Stimulated activated CD4-positive, alpha-beta T cell treated with anti-CD3 and anti-CD28 coated beads, Interleukin-2, amount 100 ng/mL, for 48 hours (primary cell): ENCODE data around the gene BMPR1B.

Source experiments
- DNase-seq, 2 donors: peaks; one replicate each; pipeline ENCODE4 v3.0.0-alpha.2; 2020

BMPR1B gene

GRCh38 chr4:94757192-94758140, at the start of gene BMPR1B:
TSS of gene BMPR1B (plus strand) at chr4:94757955. CDS start at chr4:95104425, 346,470 bp downstream.
- DNase-seq = no peak

DNA sequence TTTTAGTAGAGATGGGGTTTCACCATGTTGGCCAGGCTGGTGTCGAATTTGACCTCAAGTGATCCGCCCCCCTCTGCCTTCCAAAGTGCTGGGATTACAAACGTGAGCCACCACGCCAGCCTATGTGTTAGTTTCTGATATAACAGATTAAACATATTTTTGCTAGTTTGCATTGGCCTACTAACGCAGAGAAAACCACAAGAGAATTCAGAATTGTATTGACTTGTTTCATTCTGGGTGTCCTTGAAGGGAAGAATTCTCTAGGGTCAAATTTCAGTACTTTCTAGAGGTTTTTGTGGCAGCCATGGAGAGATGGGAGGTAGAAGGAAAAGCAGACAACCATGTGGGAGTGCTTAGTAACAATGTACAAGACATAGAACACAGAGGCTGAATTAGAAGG, 46.1 kb upstream of the BMPR1B start:
- no peak for DNase-seq

DNA sequence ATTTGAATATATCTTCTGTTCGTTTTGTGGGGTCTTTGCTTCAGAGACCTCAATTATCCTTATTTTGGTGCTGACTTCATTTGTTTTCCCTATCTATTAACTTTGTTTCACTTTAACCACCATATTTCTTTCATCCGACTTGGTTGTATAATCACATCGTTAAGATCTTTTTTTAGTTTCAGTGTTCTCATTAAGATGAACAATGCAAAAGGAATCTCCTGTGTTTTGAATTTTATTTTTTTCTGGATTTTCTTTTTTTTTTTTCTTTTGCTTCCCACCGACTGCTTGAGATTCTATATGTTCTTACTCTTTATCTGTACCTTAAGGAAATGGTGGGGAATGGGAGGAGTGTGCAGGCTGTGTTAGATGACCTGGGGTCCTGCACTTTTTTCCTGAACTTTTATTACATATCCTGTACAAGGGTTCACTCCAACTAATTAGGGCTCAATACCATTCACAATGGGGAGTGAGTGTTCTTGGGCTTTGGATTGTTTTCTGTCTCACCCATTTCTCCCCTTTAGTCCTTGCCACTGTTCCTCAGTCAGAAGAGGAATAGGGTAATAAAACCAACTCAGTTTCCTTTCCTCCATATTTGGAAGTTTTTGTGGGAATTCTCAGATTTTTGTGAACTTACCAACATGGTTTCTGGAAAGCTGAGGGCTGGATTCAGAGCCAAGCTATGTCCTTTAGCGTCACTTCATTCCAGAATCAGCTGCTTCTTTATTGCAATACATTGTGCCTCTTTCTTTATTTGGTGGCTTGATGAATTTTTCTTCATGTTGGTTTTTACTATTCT, 43.2 kb upstream of the BMPR1B start:
- DNase-seq = no peak

DNA sequence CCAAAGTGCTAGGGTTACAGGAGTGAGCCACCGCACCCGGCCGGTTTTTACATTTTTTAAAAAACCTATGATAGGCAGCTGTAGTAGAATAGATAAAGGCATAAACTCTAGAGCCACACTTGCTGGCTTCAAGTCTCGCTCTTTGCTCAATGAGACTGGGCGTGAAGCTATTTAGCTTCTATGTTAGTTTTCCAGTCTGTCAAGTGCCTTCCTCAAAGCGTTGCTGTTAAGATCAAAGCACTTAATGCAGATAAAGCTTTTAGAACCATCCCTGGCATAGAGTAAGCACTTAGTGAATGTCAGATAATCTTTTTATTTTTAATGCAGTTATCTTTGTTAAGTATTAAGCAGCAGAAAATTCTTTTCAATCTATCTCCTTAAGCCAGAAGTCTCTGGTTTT, 42.0 kb upstream of the BMPR1B start:
- DNase-seq = no peak

DNA sequence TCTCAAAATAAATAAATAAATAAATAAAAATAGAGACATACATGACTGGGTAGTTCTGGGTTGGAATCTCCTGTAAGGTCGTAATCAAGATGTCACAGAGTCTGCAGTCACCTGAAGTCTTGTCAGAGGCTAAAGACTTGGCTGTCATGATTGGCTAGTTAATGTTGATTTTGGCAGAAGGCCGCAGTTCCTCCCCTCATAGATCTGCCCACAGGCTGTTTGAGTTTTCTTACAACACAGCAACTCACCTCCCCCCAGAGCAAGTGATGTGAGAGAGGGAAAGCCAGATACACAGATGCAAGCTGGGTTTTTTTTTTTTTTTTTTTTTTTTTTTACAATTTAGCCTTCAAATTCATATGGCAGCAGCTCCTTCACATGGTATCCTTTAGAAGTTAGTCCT, 36.4 kb upstream of the BMPR1B start:
- no peak for DNase-seq

GRCh38 chr4:94722270-94722669, 35.5 kb upstream of the BMPR1B start:
- no peak for DNase-seq

DNA sequence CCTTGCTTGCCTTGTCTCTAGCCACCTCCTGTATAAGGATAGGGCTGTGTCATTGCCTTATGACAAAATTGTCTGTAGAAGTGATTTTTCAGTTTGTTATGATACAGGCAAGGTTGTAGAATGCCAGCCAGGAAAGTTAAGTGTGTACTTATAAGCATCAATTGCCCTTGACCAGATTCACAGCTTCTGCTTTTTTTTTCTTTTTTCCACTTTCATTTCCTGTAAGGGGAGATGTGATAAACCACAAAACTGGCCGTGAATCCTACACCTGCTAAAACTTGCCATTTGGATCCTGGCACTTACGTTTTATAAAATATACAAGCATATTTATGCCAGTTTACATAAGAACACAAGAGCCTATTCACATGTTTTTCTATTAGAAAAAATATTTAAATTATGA, 35.0 kb upstream of the BMPR1B start:
- DNase-seq = no peak

- DNase-seq = no peak
Observed at GRCh38 chr4:94724016-94724790, 33.6 kb upstream of the BMPR1B start.

- DNase-seq = no peak
Observed at GRCh38 chr4:94726524-94727123, 31.1 kb upstream of the BMPR1B start.

- DNase-seq = no peak
Observed at GRCh38 chr4:94728056-94728766, 29.5 kb upstream of the BMPR1B start.

DNA sequence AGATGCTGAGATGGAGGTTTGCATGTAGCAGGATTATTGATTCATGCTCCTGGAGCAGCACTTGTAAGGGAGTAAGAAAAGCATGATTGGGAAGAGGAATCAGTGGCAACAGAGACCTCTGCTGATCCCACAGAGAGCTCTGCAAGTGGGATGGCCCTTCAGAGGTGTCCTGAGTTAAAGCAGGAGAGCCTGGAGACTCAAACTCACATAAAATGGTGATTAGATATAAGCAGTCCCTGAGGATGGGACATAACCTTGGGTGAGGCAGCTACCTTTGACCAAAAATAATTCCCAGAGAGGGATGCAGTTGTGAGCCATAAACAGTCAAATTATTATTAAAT, 25.4 kb upstream of the BMPR1B start:
- no peak for DNase-seq

- DNase-seq = no peak
Observed at GRCh38 chr4:94739741-94740140, 18.0 kb upstream of the BMPR1B start.

- no peak for DNase-seq
Observed at GRCh38 chr4:94741304-94741703, 16.5 kb upstream of the BMPR1B start.

GRCh38 chr4:94743838-94744237, 13.9 kb upstream of the BMPR1B start:
- no peak for DNase-seq

GRCh38 chr4:94744850-94745249, 12.9 kb upstream of the BMPR1B start:
- DNase-seq = no peak

GRCh38 chr4:94746746-94747145, 11.0 kb upstream of the BMPR1B start:
- no peak for DNase-seq

DNA sequence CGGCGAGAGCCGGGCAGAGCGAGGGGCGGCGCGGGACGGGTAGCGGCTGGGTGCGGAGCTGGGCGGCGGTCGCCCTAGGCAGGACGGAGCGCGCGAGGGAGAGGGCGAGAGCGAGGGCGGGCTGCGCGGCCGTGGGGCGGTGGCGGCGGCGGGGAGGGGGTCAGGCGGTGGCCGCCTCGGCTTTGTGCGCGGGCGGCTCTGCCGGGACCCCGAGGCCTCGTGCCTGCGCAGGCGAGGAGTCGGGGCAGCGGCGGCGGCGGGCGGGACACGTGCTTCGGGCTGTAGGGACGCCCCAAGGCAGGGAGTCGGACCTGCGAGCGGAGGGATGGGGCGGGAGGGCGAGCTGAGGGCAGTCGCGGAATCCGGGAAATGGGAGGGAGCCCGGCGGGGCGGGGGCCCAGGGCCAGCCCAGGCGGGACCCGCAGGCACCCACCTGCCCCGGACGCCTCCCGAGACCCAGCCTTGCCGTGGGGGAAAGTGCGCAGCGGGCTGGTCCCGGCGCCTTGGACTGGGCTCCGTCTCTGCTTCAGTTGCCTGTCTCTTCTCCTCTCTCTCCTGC, 465 bp downstream of the BMPR1B start:
- no peak for DNase-seq

GRCh38 chr4:94758700-94759399, 1.1 kb downstream of the BMPR1B start:
- DNase-seq = no peak

DNA sequence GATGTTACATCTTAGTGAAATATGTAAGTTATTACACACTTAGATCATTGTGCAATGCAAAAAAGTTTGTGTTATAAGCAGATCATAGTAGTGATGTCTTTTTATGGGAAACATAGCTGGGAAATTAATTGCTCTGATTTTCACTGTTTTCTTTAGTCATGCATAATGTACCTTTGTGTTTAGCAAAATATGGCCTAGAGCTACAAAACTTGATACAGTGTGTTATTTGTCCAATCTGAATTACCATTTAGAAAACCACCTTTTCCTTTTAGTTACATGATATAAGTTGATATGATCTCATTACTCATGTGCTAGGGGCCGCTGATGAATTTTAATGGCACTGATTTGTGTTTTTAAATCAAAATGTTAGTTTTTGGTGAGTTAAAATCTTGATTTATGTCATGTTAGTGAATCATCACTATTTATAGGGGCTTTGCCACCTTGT, 2.0 kb downstream of the BMPR1B start:
- no peak for DNase-seq

DNA sequence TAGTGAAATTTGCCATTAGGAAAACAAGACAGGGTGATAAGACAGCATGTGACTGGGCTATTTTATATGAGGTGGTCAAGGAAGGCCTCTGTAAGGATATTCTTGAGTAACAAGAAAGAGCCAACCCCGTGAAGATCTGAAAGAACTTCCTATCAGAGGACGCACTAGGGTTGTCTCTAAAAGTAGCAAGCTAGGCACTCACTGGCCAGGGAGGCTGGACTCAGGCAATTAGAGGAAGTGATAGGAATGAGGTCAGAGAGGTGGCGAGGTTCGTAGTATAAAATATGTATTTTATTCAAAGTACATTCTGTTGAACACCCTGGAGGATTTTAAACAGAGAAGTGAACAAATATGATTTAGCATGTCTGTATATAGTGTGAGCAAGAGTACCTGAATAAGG, 4.6 kb downstream of the BMPR1B start:
- DNase-seq = no peak

DNA sequence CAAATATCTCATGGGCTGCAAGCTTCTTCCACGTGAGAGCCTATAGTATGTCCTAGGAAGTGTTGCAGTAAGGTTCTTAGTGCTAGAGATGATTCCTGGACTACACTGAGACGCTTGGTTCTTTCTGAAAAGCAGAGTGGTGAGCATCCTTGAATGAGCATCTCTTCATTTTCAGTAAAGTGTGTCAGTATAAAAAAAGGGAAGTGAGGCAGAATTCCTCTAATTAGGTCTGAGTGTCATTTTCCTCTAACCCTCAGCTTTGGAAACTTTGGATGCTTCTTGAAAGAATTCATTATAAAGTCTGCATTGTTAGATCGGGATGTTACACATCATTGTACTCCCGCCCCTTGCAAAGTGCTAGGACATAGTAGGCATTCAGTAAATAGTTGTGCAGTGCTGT, 5.2 kb downstream of the BMPR1B start:
- no peak for DNase-seq
